VCaP (cell line): Measurements from ENCODE around the gene NCAPD2.
A peak's percentile ranks its signal among the peaks of the same experiment; 100 is the strongest.
"Not testable (repeated sequence)": the region's sequence is repeated elsewhere in the genome, so short reads cannot be mapped to it uniquely, and the experiment has no call there.

Source experiments
- H3K27ac ChIP-seq: fragments of 450-650 bp; 2 replicates; pipeline ENCODE4 v1.5.1; 2017
- TF ChIP-seq, protein P1 (sequence below): fragments of 450-650 bp; conservative IDR thresholded peaks from 2 replicates; pipeline ENCODE4 v1.5.1; 2017; ENCODE audit warnings: mild to moderate bottlenecking, moderate library complexity

NCAPD2 gene

DNA sequence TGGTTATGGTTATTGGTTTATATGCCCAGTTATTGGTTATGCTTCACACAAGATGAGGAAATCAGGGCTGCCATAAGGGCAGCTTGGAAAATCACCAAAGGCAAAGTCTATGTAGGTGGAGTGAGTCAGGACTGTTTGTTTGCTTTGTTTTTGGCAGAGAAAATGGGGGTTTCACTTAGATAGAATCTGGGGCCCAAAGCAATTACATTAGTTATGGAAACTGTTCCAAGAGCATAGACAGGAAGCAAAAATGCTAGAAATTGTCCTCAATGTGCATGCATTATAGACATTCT lies 25.7 kb upstream of the NCAPD2 start:
- TF ChIP-seq, protein P1, sequence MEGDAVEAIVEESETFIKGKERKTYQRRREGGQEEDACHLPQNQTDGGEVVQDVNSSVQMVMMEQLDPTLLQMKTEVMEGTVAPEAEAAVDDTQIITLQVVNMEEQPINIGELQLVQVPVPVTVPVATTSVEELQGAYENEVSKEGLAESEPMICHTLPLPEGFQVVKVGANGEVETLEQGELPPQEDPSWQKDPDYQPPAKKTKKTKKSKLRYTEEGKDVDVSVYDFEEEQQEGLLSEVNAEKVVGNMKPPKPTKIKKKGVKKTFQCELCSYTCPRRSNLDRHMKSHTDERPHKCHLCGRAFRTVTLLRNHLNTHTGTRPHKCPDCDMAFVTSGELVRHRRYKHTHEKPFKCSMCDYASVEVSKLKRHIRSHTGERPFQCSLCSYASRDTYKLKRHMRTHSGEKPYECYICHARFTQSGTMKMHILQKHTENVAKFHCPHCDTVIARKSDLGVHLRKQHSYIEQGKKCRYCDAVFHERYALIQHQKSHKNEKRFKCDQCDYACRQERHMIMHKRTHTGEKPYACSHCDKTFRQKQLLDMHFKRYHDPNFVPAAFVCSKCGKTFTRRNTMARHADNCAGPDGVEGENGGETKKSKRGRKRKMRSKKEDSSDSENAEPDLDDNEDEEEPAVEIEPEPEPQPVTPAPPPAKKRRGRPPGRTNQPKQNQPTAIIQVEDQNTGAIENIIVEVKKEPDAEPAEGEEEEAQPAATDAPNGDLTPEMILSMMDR, result no peak
- no peak overlapping the region for H3K27ac ChIP-seq

DNA sequence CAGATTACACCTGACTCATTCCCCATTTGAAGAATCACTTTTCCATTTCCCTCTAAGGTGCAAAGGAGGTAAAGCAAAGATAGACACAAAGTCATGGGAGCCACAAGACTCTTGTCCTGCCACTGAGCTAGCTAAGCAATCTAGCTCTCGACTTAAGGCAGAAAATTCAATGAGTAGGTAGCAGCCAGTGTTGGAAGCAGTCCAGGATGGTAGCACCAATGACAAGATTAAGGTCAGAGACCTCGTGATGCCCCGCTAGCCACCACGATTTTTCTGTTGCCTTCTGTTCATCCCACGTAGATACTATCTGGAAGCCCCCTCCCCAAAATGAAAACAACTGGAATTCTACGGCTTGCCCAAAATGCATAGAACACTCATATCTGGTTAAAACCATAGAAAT lies 24.8 kb upstream of the NCAPD2 start:
- TF ChIP-seq, protein P1, result no peak
- no peak overlapping the region for H3K27ac ChIP-seq

DNA sequence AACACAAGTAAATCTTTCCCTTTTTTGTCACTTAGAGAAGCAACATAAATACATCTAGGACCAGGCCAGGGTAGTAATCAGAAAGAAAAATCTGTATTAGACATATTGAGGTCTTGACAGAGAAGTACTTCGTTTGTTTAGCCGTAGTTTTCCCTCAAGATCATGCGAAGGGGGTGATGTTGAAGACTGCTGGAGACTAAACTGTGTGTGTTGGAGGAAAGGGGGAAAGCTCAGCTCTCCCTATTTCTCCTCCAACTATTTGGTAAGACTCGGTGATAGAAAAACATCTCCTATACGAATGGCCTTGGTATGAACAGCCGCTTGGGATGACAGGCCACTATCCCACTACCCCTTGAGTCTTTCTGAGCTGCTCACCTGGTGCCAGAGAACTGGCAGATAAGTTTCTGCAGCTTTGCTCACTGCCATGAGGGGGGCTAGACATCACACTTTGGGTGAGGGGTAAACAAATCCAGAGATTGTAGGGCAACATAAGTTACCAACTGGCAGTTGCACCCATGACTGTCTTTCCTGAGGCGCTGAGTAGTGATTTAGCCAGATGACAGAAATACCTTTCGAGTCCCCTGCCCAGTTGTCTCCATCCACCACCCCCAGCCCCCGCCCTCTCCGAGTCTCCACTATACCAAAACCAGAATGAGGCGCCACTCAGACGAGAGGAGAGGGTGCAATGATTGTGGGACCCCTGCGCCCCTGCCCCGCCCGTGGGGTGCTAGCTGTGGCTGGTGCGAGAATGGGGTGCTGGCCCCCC lies 24.1 kb upstream of the NCAPD2 start:
- TF ChIP-seq, protein P1, result 0 out of 2 replicates have a peak, but pooled peaks have one; percentile 4
- peak overlapping the region; percentile 74 for H3K27ac ChIP-seq

DNA sequence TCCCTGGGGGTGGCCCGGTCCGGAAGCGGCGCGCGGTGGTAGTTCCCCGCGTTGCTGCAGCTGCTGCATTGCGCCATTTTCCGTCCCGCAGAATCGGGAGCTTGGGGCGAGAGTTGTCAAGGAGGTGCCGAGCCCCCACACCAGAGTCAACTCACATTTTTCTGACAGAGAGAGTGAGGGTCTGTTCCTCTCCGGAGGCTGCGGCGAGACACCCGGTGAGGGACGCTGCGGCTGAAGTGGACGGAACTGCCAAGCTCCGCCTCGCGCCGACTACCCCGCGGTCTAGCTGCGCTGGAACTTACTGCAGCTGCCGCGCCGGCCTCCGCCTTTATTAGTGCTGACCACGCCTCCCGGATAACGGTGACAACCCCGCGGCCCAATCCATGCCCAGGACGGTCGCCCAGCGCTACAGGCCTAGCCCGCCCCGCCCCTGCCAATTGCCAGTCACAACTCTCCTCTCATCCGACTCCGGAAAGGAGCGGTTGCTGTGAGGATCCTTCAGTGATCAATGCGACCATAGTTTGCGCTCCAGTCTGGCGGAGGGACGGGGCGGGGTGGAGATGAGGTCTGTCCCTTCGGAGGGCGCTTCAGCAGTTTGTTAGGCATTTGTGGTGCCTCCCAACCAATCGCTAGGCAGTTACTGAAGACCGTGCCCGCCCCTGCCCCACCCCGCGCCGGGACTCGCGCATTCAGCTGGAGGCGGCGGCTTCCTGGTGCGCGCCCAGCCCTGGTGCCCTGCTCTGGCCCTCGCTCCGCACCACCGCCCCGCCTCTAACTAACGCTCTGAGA lies 23.3 kb upstream of the NCAPD2 start, which contains the start of gene VAMP1:
TSS of gene VAMP1 (minus strand) at position 303 of the 789 bp plus-strand sequence. CDS start at position 157, 146 bp downstream.
- peak within 1 kb of the TSS; percentile 74 for H3K27ac ChIP-seq
- TF ChIP-seq, protein P1, result 0 out of 2 replicates have a peak, but pooled peaks have one; percentile 1

DNA sequence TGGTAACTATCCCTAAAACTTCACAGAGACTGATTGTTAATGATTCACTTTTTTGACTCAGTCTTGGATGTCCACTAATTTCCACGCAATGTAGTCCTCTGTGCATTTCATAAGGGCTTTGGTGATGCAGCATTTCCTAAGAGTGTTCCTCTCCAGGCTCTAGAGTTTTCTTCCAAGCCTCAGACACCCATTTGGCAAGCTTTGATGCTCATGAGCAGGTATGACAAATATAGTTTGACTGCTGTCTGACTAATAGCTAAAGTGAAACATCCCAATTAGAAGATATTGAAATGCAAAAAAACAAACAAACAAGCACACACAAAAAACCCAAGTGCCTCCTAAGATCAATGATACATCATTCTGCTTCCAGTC lies 21.9 kb upstream of the NCAPD2 start:
- H3K27ac ChIP-seq, result no peak overlapping the region
- TF ChIP-seq, protein P1, result no peak

DNA sequence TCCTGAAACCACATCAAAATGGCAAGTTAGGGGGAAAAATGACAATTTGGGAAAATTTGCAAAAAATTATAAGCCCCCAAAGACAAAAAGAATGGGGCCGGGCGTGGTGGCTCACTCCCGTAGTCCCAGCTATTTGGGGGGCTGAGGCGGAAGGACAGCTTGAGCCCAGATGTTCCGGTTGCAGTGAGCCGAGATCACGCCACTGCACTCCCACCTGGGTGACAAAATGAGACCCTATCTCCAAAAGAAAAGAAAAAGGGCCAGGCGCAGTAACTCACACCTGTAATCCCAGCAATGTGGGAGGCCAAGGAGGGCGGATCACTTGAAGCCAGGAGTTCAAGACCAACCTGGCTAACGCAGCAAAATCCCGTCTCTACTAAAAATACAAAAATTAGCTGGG lies 21.4 kb upstream of the NCAPD2 start:
- H3K27ac ChIP-seq, result no peak overlapping the region
- TF ChIP-seq, protein P1, result no peak

DNA sequence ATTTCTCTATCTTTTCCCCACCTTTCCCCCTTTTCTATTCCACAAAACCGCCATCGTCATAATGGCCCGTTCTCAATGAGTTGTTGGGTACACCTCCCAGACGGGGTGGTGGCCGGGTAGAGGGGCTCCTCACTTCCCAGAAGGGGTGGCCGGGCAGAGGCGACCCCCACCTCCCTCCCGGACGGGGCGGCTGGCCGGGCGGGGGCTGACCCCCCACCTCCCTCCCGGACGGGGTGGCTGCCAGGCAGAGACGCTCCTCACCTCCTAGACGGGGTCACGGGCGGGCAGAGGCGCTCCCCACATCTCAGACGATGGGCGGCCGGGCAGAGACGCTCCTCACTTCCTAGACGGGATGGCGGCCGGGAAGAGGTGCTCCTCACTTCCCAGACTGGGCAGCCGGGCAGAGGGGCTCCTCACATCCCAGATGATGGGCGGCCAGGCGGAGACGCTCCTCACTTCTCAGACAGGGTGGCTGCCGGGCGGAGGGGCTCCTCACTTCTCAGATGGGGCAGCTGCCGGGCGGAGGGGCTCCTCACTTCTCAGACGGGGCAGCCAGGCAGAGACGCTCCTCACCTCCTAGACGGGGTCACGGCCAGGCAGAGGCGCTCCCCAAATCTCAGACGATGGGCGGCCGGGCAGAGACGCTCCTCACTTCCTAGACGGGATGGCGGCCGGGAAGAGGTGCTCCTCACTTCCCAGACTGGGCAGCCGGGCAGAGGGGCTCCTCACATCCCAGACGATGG lies 18.5 kb upstream of the NCAPD2 start:
- H3K27ac ChIP-seq, result not testable (repeated sequence)
